Breast epithelium (tissue), 4 donors: ENCODE data around the gene DLX6. TPM values are rescaled to one million over a fixed set of nuclear protein-coding genes. Genes with fewer than 3 reads are reported as not detected.

Experiments
- DNase-seq, 2 donors: peaks; one replicate each; pipeline ENCODE4 v3.0.0-alpha.2; 2019; ENCODE audit warnings: low spot score in 2 of 2
- H3K27ac ChIP-seq, 2 donors: fragments of 200-600 bp; sonication (generic) in 1 of 2; one replicate each; pipeline ENCODE4 v1.5.1; 2016 to 2019; ENCODE audit warnings: mild to moderate bottlenecking in 1 of 2
- H3K27me3 ChIP-seq, 2 donors: fragments of 200-600 bp; sonication (generic) in 1 of 2; one replicate each; pipeline versions ENCODE4 v1.5.1 to v1.6.0; 2017 to 2019; ENCODE audit warnings: control low read depth in 1 of 2, mild to moderate bottlenecking in 1 of 2
- H3K36me3 ChIP-seq: fragments of 200-600 bp; one replicate; pipeline ENCODE4 v1.5.1; 2019
- H3K4me1 ChIP-seq, 2 donors: fragments of 200-600 bp; sonication (generic); one replicate each; pipeline ENCODE4 v1.5.1; 2016 to 2019; ENCODE audit warnings: control low read depth in 1 of 2
- H3K4me3 ChIP-seq, 3 donors: fragments of 200-600 bp; sonication (generic); 1 replicate in 2 of 3; 2 replicates in 1 of 3; pipeline ENCODE4 v1.5.1; 2016 to 2019; ENCODE audit warnings: mild to moderate bottlenecking in 3 of 3, moderate library complexity in 2 of 3
- H3K9me3 ChIP-seq, 2 donors: fragments of 200-600 bp; sonication (generic) in 1 of 2; one replicate each; pipeline ENCODE4 v1.5.1; 2016 to 2019; ENCODE audit warnings: control low read depth in 1 of 2
- POLR2A ChIP-seq: fragments of 450-650 bp; IDR thresholded peaks from one replicate; pipeline ENCODE4 v1.6.1; 2016; ENCODE audit warnings: antibody characterized with exemption, mild to moderate bottlenecking, moderate library complexity
- POLR2AphosphoS5 ChIP-seq, 3 donors: sonication (generic); formaldehyde crosslinking; IDR thresholded peaks; one replicate each; pipeline ENCODE4 v1.6.1; 2017; ENCODE audit warnings: antibody characterized with exemption in 3 of 3
- intact Hi-C: fragments of 100-400 bp; cut with DNase I; formaldehyde crosslinking; loops from one replicate; pipeline ENCODE4 v1.15.1; 2023; ENCODE audit warnings: low total_unique reads
- total RNA-seq, 3 donors: library from RNA; depleted of rRNA; stranded (reverse); fragments of >200 nt; gene quantifications; one replicate each; pipeline ENCODE4 v1.1.0, GENCODE V29; 2016
- TF ChIP-seq, protein P1 (sequence below), 3 donors: fragments of 450-650 bp; IDR thresholded peaks; one replicate each; pipeline ENCODE4 v1.5.1; 2016 to 2017; ENCODE audit warnings: antibody characterized with exemption in 3 of 3, mild to moderate bottlenecking in 3 of 3, moderate library complexity in 3 of 3

Gene DLX6
- total RNA-seq, 3 donors from 2014 or later = under 0.01 TPM; not detected in 2

DNA sequence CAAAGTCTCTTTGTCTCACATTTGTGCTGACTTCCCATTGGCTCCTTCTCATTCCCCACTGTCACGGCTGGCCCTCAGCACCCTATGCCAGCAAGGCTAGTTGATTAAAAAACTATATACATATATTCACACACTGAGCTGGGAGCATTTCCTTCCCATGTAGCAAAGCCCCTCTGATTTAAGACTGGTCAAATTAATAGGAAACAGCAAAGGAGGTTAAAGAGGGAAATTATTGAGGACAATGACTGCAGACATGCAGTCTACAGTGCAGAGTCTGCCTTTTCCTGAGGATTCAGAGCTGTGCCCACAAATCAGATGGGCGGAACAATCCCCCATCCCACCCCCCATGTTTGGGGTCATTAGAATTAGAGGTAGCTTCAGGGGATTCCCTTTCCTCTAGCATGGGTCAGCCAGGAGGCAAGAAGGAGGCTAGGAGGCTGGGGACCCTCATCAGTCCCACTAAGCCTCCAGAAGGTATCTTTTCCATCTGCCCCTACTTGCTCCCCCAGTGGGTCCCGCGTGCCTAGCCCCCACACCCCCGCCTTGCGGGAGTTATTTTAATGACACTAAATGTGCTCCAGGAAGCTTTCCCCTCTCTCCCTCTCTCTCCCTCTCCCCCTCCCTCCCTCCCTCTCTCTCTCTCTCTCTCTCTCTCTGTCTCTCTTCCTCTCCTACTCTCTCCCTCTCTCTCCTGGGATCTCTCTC is 9.8 kb upstream of the DLX6 start:
- H3K36me3 ChIP-seq = no peaks in the 10 kb centered on the region
- DNase-seq = no peak
- intact Hi-C loops = no loop called here
- TF ChIP-seq POLR2A = no peak
- TF ChIP-seq, protein P1, sequence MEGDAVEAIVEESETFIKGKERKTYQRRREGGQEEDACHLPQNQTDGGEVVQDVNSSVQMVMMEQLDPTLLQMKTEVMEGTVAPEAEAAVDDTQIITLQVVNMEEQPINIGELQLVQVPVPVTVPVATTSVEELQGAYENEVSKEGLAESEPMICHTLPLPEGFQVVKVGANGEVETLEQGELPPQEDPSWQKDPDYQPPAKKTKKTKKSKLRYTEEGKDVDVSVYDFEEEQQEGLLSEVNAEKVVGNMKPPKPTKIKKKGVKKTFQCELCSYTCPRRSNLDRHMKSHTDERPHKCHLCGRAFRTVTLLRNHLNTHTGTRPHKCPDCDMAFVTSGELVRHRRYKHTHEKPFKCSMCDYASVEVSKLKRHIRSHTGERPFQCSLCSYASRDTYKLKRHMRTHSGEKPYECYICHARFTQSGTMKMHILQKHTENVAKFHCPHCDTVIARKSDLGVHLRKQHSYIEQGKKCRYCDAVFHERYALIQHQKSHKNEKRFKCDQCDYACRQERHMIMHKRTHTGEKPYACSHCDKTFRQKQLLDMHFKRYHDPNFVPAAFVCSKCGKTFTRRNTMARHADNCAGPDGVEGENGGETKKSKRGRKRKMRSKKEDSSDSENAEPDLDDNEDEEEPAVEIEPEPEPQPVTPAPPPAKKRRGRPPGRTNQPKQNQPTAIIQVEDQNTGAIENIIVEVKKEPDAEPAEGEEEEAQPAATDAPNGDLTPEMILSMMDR (IDR thresholded peaks at IDR 0.05) = no peak
- no peak for TF ChIP-seq POLR2AphosphoS5 (IDR thresholded peaks at IDR 0.05)
- H3K27ac ChIP-seq = no peak overlapping the region
- H3K9me3 ChIP-seq = no peaks in the 10 kb centered on the region
- H3K4me3 ChIP-seq = no peak overlapping the region
- peaks cover 3 to 100% of the 10 kb centered on the region in 2 donors for H3K27me3 ChIP-seq
- no peaks in the 10 kb centered on the region for H3K4me1 ChIP-seq

DNA sequence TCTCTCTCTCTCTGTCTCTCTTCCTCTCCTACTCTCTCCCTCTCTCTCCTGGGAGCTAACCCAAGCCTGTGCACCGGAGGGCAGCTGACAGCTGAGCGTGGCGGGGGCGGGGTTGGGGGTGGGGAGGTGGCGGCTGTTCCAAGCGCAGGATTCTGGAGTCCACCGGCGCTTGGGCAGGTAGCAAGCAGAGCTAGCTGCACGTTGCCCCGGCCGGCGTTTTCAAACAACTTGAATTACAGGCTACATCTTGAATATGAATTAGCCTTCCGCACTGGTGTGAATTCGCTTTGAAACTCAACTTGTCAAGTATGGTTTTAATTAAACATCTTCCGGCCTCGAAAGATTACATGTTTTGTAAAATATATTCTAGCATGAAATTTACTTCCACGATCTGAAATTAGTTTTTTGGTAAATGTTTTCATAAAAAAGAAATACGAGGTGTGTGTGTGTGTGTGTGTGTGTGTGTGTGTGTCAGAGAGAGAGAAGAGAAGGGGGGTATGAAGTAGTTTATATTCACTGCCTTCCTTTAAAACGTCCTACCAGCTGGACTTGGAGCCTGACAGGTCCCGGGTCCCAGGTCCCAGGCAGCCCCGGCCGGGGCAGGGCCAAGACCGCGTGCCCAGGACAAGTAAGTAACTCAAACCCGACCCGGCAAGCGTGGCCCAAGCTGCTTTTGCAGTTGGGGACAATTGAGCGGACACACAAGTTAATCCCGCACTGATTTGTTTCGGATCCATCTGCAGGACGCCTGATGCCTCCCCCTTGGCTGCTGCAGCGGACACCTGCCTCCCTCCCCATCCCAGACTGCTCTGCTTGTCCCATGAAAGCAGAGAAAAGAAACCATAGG is 9.0 kb upstream of the DLX6 start:
- intact Hi-C loops = no loop called here
- Histone ChIP-seq H3K4me3 (no peak overlapping the region), H3K36me3 (no peaks in the 10 kb centered on the region), H3K4me1 (no peaks in the 10 kb centered on the region), H3K9me3 (no peaks in the 10 kb centered on the region), H3K27ac (no peak overlapping the region), H3K27me3 (peaks cover 3 to 100% of the 10 kb centered on the region in 2 donors)
- TF ChIP-seq POLR2AphosphoS5 (IDR thresholded peaks at IDR 0.05) (no peak), POLR2A (no peak)
- TF ChIP-seq, protein P1 (IDR thresholded peaks at IDR 0.05) = no peak
- DNase-seq = no peak

GRCh38 chr7:96996958-96997511 is 8.3 kb upstream of the DLX6 start:
- no peak overlapping the region for H3K4me3 ChIP-seq
- TF ChIP-seq, protein P1 (IDR thresholded peaks at IDR 0.05) = no peak
- no peak overlapping the region for H3K27ac ChIP-seq
- DNase-seq = no peak
- peaks cover 3 to 100% of the 10 kb centered on the region in 2 donors for H3K27me3 ChIP-seq
- no peaks in the 10 kb centered on the region for H3K36me3 ChIP-seq
- intact Hi-C loops = no loop called here
- no peaks in the 10 kb centered on the region for H3K9me3 ChIP-seq
- no peaks in the 10 kb centered on the region for H3K4me1 ChIP-seq

GRCh38 chr7:96997512-96998032 is 7.8 kb upstream of the DLX6 start:
- Histone ChIP-seq H3K4me3 (no peak overlapping the region), H3K27me3 (peaks cover 1 to 100% of the 10 kb centered on the region in 2 donors), H3K9me3 (no peaks in the 10 kb centered on the region), H3K4me1 (no peaks in the 10 kb centered on the region), H3K36me3 (no peaks in the 10 kb centered on the region), H3K27ac (no peak overlapping the region)
- TF ChIP-seq, protein P1 (IDR thresholded peaks at IDR 0.05) = no peak
- no peak for TF ChIP-seq POLR2AphosphoS5 (IDR thresholded peaks at IDR 0.05)
- TF ChIP-seq POLR2A = no peak
- intact Hi-C loops = no loop called here
- DNase-seq = no peak
